Stimulated activated CD8-positive, alpha-beta memory T cell treated with anti-CD3 and anti-CD28 coated beads, Interleukin-15, amount 100 ng/mL, for 1 hour (primary cell): Measurements from ENCODE around the gene OTOF.

Experiments used
- DNase-seq: peaks from one replicate; pipeline ENCODE4 v3.0.0-alpha.2; 2020; ENCODE audit warnings: low read depth

The OTOF gene

DNA sequence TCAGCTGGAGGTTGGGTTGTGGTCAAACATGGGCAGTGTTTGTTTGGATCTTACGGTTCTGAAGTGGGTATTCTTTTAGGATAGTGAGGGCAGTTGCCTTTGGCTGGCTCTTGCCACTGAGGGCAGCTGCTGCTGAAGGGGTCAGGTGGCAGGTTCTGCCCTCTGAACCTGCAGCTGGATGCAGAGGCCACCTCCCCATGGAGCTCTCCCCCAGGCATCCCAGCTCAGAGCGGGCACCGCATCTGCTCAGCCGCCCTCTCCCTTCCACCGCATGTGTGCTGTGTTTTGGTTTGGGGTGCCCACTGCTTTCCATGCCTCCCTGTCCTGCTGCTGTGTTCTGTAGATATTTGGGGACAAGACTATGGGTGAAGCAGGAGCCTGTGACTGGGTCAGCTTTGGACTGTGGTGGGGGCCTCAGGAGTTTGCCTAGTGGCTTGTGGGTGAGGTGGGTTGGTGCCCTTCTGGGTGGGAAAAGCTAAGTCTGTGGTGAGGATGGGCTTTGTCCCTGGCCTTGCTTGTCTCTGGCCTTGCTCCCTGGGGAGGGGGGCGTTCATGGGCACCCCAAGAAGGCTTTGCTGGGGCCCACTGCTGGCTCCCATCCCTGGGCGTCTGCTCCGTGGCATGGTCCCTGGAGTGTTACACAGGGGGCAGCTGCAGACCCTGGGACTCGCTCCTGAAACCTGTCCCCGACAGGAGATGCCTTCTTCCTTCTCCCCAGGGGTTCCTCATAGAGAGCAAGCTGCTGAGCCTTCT is 28.5 kb downstream of the OTOF start:
- no peak for DNase-seq

DNA sequence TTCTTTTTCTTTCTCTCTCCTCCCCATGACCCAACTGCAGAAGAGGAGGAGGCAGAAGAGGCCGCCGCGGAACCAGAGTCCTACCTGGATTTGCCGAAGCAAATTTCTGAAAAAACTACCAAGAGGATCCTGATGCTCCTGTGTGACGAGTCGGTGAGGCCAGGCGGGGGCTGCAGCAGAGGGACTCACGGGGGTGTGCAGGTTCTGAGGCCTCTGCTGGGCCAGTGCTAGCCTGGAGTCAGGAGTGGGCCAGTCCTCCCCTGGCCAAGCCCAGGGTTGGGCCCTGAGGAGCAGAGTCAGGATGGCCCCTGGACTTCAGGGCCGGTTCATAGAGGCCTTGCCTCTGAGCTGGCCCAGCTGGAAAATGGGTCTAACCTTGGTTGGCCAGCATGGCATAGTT is 29.3 kb downstream of the OTOF start:
- DNase-seq, result no peak

DNA sequence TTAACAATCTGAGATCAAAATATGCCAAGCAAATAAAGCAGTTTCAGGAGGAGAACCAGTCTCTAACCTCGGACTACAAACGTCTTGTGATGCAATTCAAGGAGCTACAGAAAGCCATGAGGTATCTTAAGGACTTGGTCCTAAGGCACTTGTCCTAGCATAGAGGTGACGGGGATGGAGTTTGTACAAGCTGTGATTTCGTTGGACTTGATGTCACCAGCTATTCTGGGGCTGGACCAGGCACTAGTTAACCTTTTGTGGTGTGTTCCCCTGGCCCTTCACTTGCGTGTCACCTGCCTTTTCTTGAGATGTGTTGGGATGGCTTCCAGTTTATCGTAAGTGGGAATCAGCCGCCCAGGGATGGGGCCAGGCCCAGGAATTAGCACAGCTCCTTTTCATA is 33.7 kb downstream of the OTOF start:
- DNase-seq, result no peak

DNA sequence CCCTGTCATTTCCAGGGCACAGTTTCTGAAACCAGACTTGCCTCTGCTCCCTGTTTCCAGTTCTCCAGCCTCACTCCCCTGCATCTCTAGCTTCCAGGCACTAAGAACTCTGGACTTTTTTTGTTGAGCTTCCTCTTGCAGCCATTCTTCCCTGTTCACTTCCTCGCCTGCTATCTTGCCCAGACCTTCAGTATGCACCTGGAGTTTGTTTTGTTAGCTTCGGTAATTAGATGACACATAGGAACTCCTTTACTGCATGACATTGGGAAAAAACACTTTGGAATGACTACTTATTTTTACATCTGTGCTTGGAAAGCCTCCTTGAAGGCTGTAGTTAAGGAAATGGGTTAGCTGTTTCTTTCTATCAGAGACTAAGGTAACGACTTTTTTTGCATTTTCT is 35.2 kb downstream of the OTOF start:
- DNase-seq, result no peak

DNA sequence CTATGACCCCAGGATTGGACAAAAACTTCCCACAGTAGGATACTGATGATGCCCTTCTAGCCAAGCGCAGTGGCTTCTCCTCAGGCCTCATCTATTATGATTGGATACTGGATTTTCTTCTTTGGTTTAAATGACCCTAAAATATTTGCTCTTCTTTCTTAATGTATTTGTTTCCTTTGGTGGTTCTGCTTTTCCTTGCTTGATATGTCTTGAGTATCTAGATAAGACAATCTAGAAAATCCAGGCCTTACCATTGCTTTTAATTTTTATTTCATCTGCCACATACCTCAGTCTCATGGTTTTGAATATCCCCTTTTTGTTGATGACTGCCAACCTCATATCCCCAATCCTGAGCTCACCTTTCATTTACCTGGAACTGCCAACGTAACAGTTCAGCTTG is 35.6 kb downstream of the OTOF start:
- no peak for DNase-seq

DNA sequence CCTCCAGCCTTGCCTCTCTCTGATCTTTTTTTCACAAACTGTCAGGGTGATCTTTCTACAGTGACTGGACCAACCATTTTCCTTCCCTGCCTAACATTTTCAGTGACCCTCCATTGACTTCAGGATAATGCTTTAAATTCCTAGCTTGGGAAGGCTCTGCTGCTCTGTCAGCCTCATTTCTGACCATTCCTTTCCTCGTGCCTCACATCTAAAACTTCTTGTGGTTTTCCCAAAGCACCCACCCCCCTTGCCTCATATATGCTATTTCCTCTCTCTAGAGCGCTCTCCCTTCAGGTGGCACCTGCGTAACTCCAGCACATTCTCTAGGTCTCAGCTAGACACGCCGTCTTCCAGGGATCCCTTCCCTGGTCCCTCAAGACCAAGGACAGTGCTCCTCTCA is 39.0 kb downstream of the OTOF start:
- no peak for DNase-seq

DNA sequence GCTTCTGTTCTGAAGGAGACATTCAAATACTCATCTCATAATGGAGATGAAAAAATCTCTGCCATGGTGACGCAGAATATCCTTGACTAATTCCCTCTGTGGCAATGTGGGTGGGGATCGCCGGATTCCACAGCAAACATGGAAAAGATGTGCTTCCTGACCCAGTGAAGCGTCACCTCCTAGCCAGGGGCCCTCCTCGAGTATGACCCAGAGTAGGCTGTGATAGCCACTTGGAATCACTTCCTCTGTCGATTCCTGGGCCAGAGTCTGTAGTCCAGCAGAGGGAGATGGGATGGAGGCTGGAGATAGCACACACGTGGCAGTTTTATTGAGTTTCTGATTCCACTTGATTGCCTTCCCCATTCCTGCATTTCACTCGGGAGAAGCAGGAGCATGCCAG is 39.4 kb downstream of the OTOF start:
- no peak for DNase-seq

DNA sequence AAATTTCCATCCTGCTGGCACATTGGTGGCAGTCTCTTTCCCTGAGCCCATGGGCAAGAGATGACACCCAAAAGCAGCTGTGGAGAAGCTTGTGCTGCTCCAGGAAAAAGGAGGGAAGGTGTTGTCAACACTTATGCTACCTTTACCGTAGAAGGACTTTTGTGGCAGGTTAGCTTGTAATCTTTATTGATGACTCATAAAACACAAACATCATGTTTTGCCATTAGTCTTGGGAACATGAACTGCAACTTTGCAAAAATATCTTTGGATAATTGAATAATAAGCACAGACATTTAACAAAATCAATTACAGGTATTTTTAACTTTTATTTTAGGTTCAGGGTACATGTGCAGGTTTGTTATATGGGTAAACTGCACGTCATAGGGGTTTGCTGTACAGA is 42.8 kb downstream of the OTOF start:
- DNase-seq, result no peak

DNA sequence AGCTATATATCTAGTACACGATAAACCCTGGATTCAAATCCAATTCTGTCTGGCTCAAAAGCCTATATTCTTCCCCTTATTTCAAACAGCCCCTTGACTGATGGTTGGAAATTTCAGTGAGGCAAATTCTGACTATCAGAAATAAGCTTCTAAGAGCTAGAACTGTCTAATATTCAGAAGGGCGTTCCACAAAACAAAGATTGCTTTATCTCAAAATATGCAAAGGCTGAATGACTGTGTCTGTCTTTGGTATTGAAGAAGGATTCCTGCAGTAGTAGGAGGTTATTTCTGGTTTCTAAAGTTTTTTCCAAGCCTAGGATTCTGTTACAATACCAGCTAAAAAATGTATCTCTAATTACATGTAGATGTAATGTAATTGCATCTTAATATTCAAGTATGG is 45.1 kb downstream of the OTOF start:
- DNase-seq, result no peak

DNA sequence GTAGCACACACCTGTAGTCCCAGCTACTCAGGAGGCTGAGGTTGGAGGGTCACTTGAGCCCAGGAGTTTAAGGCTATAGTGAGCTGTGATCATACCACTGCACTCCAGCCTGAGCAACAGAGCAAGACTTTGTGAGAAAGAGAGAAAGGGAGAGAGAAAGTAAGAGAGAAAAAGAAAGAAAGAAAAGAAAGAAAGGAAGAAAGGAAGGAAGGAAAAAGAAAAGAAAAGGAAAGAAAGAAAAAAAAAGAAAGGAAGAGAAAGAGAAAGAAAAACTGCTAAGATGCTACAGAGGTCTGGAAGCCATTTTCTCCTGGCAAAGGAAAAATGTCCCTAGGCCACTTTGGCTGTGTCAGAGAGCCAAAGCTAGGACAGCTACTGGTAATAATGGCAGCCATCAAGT is 45.6 kb downstream of the OTOF start:
- no peak for DNase-seq

DNA sequence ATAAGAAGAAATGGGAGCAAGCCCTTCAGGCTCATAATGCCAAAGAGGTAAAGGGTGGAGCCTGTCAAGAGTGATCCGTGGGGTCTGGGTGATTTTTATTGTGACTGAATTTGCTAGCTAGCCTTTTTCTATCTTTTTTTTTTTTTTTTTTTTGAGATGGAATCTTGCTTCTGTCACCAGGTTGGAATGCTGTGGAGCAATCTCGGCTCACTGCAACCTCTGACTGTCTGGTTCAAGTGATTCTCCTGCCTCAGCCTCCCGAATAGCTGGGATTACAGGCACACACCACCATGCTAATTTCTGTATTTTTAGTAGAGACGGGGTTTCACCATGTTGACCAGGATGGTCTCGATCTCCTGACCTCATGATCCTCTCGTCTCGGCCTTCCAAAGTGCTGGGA is 47.1 kb downstream of the OTOF start:
- no peak for DNase-seq

DNA sequence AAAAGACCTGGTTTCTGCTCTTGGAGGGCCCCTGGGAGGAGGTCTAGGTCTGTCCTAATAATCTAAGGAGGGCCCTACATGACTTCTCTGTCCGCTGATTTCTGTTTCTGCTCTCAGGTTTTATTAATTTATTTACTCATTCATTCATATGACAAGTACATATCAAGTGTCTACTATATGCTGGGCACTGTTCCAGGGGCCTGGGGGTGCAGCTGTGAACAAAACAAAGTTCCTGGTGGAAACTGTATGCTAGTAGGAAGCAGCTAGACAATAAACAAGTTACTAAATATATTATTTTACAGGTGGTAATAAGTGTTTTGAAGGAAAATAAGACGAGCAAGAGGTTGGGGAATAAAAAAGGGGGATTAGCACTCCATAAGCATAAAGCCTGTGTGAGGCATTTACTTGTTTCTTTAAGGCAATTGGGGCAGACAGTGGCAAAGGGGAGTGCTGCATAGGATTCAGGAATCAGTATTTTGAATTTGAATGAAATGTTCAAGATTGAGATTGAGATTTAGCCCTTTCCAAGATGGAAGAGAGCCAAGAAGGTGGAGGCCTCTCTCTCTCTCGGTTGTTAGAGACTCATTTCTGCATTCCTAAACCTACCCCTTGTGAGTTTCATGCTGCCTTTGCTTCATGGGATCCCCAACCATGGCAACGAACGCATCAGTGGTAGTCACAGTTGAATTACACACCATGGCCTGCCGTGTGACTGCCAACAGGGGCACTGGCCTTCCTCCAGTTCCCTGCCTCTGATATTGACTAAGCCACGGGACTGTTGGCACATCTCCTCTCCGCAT is 47.9 kb downstream of the OTOF start:
- no peak for DNase-seq

DNA sequence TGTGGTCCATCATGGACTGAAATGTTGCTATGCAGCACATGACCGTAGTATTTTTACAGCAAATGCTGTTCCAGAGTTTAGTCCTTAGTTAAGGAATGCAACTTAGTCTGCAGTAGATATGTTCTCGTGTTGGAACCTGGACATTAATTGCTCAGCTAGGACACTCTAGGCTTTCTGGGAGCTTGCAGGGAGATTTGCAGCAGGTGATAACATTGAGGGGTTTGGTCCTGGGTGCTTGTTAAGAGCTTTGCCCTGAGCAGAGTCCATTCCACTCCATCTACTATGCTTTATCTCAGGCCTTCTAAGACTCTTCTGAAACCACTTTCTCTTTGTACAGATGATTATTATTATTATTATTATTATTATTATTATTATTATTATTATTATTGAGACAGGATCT is 49.1 kb downstream of the OTOF start:
- DNase-seq, result no peak

DNA sequence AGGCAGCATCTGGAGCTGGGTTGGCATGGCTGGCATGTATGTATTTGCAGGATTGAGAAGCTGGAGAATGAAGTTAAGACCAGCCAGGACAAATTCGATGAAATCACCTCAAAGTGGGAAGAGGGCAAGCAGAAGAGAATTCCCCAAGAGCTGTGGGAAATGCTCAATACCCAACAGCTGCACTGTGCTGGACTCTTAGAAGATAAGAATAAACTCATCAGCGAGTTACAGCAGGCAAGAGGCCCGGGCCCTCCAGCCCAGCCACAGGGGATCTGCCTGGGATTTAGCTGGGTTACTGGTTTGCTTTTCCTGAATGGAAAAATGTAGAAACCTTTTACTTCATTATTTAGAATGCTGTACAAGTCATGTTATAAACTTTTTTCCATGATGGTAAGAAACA is 53.7 kb downstream of the OTOF start:
- DNase-seq, result no peak

DNA sequence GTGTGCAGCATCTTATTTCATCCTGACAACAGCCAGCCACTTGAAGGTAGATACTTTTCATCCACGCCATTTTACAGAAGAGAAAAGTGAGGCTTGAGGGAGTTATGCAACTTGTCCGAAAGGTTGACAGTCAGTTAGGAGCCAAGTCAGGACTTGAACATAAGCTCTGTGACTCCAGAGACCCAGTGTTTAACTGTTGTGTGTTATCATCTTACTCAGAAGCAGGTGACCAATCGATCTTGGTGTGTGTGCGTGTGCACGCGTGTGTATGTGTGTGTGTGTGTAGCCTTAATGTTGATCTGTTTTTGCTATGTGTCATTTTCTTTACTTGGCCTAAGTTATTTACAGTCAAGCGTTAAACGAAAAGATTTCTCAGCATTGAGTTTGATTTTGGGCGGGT is 54.2 kb downstream of the OTOF start:
- no peak for DNase-seq

DNA sequence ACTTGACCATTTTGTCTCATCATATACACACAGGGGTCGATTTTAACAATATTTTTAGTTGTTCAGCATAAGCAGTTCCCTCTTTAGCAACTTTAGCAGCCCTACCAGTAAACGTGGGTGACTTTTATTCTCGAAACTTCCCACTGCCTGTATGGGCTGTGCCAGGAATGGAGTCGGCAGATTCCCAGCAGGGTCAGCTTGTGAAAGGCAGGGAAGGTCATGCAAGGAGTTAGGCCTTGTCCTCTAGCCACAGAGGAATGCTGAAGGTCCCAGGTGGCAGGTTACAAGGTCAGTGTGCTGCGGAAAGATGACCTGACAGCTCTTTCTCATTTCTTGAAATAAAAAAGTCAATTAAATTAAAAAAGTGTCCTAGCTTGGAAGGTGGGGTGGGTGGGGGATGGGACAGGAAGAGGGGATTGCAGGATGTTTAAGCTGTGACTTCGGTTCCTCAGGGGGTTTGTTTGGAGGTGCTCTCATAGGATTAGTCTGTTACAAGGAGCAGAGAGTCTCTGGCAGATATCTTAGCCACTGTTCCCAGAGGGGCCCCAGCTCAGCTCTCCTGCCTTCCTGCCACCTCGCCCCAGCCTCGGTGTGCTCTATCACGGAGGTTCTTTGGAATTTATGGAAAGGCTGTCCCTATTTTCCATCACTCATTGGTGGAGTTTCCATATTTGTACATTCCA is 54.8 kb downstream of the OTOF start:
- DNase-seq, result no peak

DNA sequence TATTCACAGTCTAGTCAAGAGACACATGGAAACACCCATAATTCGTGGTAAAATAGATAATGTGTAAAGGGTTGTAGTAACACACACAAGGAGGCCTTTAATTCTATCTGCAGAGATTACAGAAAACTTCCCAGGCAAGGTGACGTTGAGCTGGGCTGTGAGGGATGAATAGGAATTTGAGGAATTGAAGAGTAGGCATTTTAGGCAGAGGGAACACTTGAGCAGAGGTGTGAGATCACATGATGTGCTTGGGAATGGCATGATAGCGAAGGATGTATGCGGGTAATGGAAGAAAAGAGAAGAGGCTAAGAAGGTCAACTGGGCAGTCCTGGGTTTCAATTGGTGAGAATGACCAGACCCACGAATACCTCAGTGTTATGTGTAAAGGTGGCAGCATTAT is 56.0 kb downstream of the OTOF start:
- DNase-seq, result no peak

DNA sequence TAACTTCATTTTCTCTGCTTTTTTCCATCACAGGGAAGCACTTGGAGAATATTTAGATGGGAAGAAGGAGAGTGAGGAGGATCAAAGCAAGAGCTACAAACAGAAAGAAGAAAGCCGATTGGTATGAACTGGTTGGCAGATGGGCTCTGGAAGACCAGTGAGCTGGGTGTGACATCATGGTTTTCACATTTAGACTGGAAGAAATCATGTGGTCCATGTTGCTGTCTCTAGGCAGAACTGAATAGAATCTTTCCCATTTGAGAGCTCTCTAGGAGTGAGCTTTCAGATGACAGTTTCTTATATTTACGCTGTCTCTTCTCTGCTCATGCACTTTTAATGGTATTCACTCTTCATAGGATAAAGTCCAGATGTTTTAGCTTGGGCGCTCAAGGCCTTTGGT is 63.6 kb downstream of the OTOF start:
- DNase-seq, result no peak

DNA sequence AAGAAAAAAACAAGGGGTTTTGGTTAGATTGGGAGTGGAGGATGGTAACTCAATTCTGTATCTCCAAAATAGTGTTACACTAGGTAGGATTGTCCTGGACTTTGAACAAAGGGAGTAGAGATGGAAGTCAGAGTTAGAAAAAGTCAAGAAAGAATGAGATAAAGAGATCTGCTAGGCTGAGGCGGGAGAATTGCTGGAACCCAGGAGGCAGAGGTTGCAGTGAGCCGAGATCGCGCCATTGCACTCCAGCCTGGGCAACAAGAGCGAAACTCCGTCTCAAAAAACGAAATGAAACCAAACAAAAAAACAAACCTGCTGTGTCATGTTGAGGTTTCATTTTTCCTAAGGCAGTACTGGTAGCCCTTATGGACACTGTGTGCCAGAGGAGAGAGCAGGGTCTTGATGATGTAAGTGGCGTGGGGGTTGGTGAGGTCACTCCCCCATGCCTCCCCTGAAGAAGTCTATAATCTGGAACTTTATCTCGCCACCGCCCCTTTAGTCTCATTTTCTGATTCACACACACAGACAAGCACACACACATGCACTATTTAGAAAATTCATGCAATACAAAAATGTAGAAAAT is 65.7 kb downstream of the OTOF start:
- no peak for DNase-seq

DNA sequence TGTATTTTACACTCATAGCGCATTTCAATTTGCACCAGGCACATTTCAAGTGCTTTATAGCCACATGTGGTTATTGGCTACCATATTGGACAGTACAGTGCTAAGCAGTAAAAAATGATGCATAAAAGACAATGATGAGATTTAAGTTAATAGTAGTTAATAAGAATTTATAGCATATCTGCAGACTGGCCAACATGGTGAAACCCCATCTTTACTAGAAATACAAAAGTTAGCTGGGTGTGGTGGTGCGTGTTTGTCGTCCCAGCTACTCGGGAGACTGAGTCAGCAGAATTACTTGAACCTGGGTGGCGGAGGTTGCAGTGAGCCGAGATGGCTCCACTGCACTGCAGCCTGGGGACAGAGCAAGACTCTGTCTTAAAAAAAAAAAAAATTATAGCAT is 66.5 kb downstream of the OTOF start:
- no peak for DNase-seq

DNA sequence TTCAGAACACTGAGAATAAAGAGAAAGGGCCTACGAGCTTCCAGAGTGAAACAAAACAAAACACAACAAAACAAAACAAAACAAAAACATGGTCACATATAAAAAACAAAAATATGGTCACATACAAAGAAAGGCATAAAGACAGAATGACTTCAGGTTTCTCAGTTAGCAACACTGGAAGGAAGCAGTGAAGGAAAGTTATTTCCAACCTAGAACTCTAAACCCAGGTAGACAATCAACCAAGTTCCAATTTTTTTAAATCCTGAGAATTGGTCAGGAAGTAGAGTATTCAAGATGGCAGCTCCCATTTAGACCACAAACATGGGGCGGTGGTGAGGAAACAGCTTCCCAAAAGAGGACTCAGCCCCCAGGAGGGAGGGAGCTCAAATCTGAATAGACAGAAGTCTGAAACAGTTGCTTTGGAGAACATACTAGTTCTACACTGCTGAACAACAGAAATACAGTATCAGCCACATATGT is 67.1 kb downstream of the OTOF start:
- DNase-seq, result no peak

DNA sequence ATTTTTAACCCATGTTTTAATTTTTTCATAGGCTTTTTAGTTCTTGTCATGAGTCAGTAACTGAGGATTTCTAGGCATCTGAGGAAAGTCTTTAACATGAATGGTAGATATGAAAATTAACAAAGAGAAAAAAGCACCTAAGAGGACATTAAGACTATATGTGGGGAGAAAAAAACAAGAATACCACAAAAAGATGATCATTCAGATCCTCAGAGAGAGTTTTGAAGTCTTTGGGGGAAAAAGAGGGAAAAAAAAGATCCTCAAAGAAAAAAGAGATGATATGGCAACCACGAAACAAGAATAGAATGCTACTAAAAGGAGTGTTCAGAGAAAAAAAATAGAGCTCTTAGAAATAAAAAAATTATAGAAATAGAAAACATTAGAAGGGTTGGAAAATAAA is 68.1 kb downstream of the OTOF start:
- no peak for DNase-seq

DNA sequence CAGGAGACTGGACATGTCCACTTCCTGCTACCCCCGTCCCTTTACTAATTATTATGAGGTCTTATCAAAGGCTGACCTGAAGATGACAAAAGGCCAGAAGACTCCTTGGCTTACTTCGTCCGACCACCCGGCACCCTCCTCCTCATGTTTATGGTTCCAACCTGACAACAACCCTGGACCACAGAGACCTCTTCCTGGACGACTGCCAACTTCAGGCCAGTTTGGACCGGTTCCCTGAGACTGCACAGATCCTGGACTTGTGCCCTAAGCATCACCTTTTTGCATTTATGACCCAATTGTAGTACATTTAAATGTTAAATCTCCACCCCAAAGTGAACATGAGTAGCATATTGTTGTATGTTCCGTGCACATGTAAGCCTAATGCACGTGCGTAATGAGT is 70.4 kb downstream of the OTOF start:
- no peak for DNase-seq
